GM12878 (cell line): ENCODE data around the gene NFE2L3. TPM values are rescaled to one million over a fixed set of nuclear protein-coding genes. Genes with fewer than 3 reads are reported as not detected.

Experiments
- ATAC-seq: fragments of 200-7000 bp; cut with Tn5 transposase; 3 replicates; pipeline ENCODE4 v1.9.1; 2020; ENCODE audit warnings: mild to moderate bottlenecking, moderate library complexity
- BruUV-seq: library from RNA; stranded (reverse); fragments of 400-500 nt; replicated peaks from 2 replicates; lab custom pipeline; 2021; lab: Mats Ljungman, UMichigan
- CTCF ChIA-PET: fragments of 300-600 bp; sonication (Branson Sonifier 250); formaldehyde crosslinking; extraction: SDS; loops from one replicate; lab custom pipeline; 2021; ENCODE audit warnings: inconsistent platforms; lab: Yijun Ruan, JAX
- POLR2A ChIA-PET: fragments of 350-600 bp; formaldehyde crosslinking; extraction: SDS; loops from one replicate; lab custom pipeline; 2021; ENCODE audit warnings: inconsistent platforms; lab: Charles Lee
- RAD21 ChIA-PET: fragments of 300-600 bp; sonication (Branson Sonifier 250); formaldehyde crosslinking; loops from one replicate; lab custom pipeline; 2023; ENCODE audit warnings: antibody characterized with exemption; ENCODE audit not compliant: unreplicated experiment; lab: Charles Lee
- SMC1A ChIA-PET: fragments of 300-600 bp; sonication (Branson Sonifier 250); formaldehyde crosslinking; loops from one replicate; lab custom pipeline; 2023; ENCODE audit not compliant: unreplicated experiment, uncharacterized antibody; lab: Charles Lee
- DNase-seq: peaks from one replicate; pipeline ENCODE4 v3.0.0-alpha.2; 2011; ENCODE audit warnings: low read depth, low spot score
- FAIRE-seq: peaks from 3 replicates; lab custom pipeline; 2011; peaks lifted over from hg19 to GRCh38; lab: Jason Lieb, UNC
- H2AFZ ChIP-seq: 2 replicates; pipeline ENCODE4 v1.6.0; 2011; ENCODE audit warnings: low read depth, low read length, control low read depth; ENCODE audit not compliant: control insufficient read depth
- H3K27ac ChIP-seq: 2 replicates; pipeline ENCODE4 v1.5.1; 2011; ENCODE audit warnings: control low read depth; ENCODE audit not compliant: control insufficient read depth, insufficient read depth
- H3K27me3 ChIP-seq, 2 experiments: replicated peaks in 1 of 2; 2 replicates each; pipeline versions ENCODE4 v1.6.0 to v1.6.1; 2011; ENCODE audit warnings: low read length in 1 of 2; ENCODE audit not compliant: control insufficient read depth in 2 of 2, insufficient read depth in 2 of 2
- H3K36me3 ChIP-seq, 2 experiments: 2 replicates each; pipeline ENCODE4 v1.5.1; 2011; ENCODE audit warnings: low read length in 1 of 2; ENCODE audit not compliant: control insufficient read depth in 2 of 2, insufficient read depth in 2 of 2
- H3K4me1 ChIP-seq: 2 replicates; pipeline ENCODE4 v1.6.1; 2011; ENCODE audit warnings: mild to moderate bottlenecking, low read length, moderate library complexity, mixed read lengths; ENCODE audit not compliant: control insufficient read depth, insufficient read depth
- H3K4me2 ChIP-seq: 2 replicates; pipeline ENCODE4 v1.6.0; 2011; ENCODE audit warnings: control low read depth; ENCODE audit not compliant: control insufficient read depth, insufficient read depth
- H3K4me3 ChIP-seq: fragments of 200-600 bp; sonication (generic); 2 replicates; pipeline ENCODE4 v1.5.1; 2016
- H3K79me2 ChIP-seq: 2 replicates; pipeline ENCODE4 v1.6.0; 2011; ENCODE audit warnings: low read length; ENCODE audit not compliant: control insufficient read depth, insufficient read depth
- H3K9ac ChIP-seq: 2 replicates; pipeline ENCODE4 v1.8.0; 2011; ENCODE audit warnings: low read length, control low read depth, mixed read lengths; ENCODE audit not compliant: control insufficient read depth, insufficient read depth
- H3K9me3 ChIP-seq: replicated peaks from 3 replicates; pipeline ENCODE4 v1.5.1; 2011; ENCODE audit warnings: mild to moderate bottlenecking, low read length; ENCODE audit not compliant: control insufficient read depth, insufficient read depth
- H4K20me1 ChIP-seq: 2 replicates; pipeline ENCODE4 v1.6.0; 2011; ENCODE audit not compliant: control insufficient read depth, insufficient read depth
- ATF7 ChIP-seq: fragments of 450-650 bp; IDR thresholded peaks from 2 replicates; pipeline ENCODE4 v1.6.1; 2016; ENCODE audit warnings: low read depth, mild to moderate bottlenecking
- BMI1 ChIP-seq: fragments of 450-650 bp; IDR thresholded peaks from 2 replicates; pipeline ENCODE4 v1.6.1; 2016; ENCODE audit warnings: mild to moderate bottlenecking, moderate library complexity, borderline replicate concordance
- CEBPZ ChIP-seq: fragments of 150-350 bp; IDR thresholded peaks from 2 replicates; pipeline ENCODE4 v1.6.1; 2016; ENCODE audit warnings: low read depth, low read length
- DPF2 ChIP-seq: fragments of 450-650 bp; IDR thresholded peaks from 2 replicates; pipeline ENCODE4 v1.6.1; 2017; ENCODE audit warnings: mild to moderate bottlenecking
- KAT2A ChIP-seq: conservative IDR thresholded peaks from 2 replicates; pipeline ENCODE4 v1.6.1; 2011; ENCODE audit warnings: low read depth, low read length; ENCODE audit not compliant: control insufficient read depth
- KDM1A ChIP-seq: fragments of 200-600 bp; sonication (generic); IDR thresholded peaks from 2 replicates; pipeline ENCODE4 v1.6.1; 2016; ENCODE audit warnings: borderline replicate concordance
- MEF2A ChIP-seq: IDR thresholded peaks from 2 replicates; pipeline ENCODE4 v1.6.1; 2011; ENCODE audit warnings: low read depth, mild to moderate bottlenecking, low read length, moderate library complexity; ENCODE audit not compliant: insufficient read depth
- NFXL1 ChIP-seq: fragments of 450-650 bp; IDR thresholded peaks from 2 replicates; pipeline ENCODE4 v1.6.1; 2017; ENCODE audit warnings: antibody characterized with exemption, mild to moderate bottlenecking, borderline replicate concordance
- USF2 ChIP-seq: IDR thresholded peaks from 2 replicates; pipeline ENCODE4 v1.6.1; 2011; ENCODE audit warnings: low read depth, low read length, improper control_type of control experiment, borderline replicate concordance
- ZNF217 ChIP-seq: fragments of 450-650 bp; IDR thresholded peaks from 2 replicates; pipeline ENCODE4 v1.6.1; 2017; ENCODE audit warnings: antibody characterized with exemption, mild to moderate bottlenecking
- ZNF687 ChIP-seq: fragments of 450-650 bp; IDR thresholded peaks from 2 replicates; pipeline ENCODE4 v1.6.1; 2017; ENCODE audit warnings: mild to moderate bottlenecking, moderate library complexity
- WGBS: methylation state at CpG from one replicate; pipeline ENCODE4 v1.1.6; 2016; ENCODE audit warnings: low lambda C conversion rate; ENCODE audit not compliant: insufficient replicate concordance, insufficient coverage; ENCODE audit errors: missing lambda C conversion rate; 5-methylcytosine and 5-hydroxymethylcytosine counted together
- in situ Hi-C: fragments of 300-500 bp; cut with MboI; formaldehyde crosslinking; loops from 9 replicates; pipeline ENCODE4 v1.14.3; 2018; ENCODE audit warnings: mixed read lengths
- intact Hi-C: fragments of 100-400 bp; cut with micrococcal nuclease; formaldehyde crosslinking; loops from one replicate; pipeline ENCODE4 v1.14.2; 2022; ENCODE audit not compliant: unreplicated experiment
- polyA plus RNA-seq, 11 experiments: library from polyadenylated mRNA; depleted of rRNA in 4 of 11; unstranded in 6 of 11; stranded (reverse) in 5 of 11; fragments of >200 nt; fragmentation: Nextera tagmentation in 4 of 11; fragmentation: Illumina TruSeq in 1 of 11; extraction: Ambion mirVana in 4 of 11; extraction: Trizol in 1 of 11; gene quantifications; 1 replicate in 1 of 11; 2 replicates in 10 of 11; pipeline versions ENCODE4 v1.2.1 to v1.2.3, GENCODE V29; 2011 to 2016; ENCODE audit warnings: inconsistent platforms in 2 of 11, missing spikeins in 2 of 11, low read depth in 1 of 11
- total RNA-seq, 4 experiments: library from RNA; depleted of rRNA in 3 of 4; stranded (reverse); fragments of >200 nt in 3 of 4; fragmentation: Illumina TruSeq in 1 of 4; extraction: Trizol in 1 of 4; gene quantifications; 2 replicates each; pipeline versions ENCODE4 v1.2.1 to v1.2.3, GENCODE V29; 2013 to 2021

The NFE2L3 gene
- total and polyA plus RNA-seq, 10 of the 15 experiments (the other 5 are each of a cell fraction or from before 2014, with no cell fraction given): 4.4 to 34.9 (median 13.0) TPM

- Histone ChIP-seq H3K27ac (peak overlapping the region; percentile 88), H2AFZ (peak overlapping the region; percentile 40; the same call in 1 of the 2 replicates), H3K4me1 (peaks cover 43% of the 10 kb centered on the region), H3K79me2 (peaks cover 96% of the 10 kb centered on the region), H3K9ac (peak overlapping the region; percentile 70), H3K27me3 (no peaks in the 10 kb centered on the region), H3K4me2 (peak overlapping the region; percentile 98), H4K20me1 (no peaks in the 10 kb centered on the region; the same call in 1 of the 2 replicates), H3K9me3 (no peaks in the 10 kb centered on the region), H3K4me3 (peak overlapping the region; percentile 55), H3K36me3 (no peaks in the 10 kb centered on the region; a peak in 1 of 4 replicates)
- ChIA-PET SMC1A (interaction anchor here (0.6 to 9.3 kb wide), 20 partner anchors 8 to 511 kb away, joined by 3 to 198 read pairs (median 3); partner anchors contain the start of genes CBX3 and HNRNPA2B1), POLR2A (interaction anchor here (0.7 to 10.1 kb wide), 7 partner anchors 10 to 74 kb away, joined by 3 to 206 read pairs (median 4); partner anchors contain the start of genes CBX3 and HNRNPA2B1), CTCF (interaction anchor here (0.6 to 5.6 kb wide), 17 partner anchors 10 to 1256 kb away, joined by 3 to 104 read pairs (median 4); partner anchors contain the start of genes HNRNPA2B1 and SNX10), RAD21 (interaction anchor here (0.6 to 9.0 kb wide), 12 partner anchors 10 to 264 kb away, joined by 3 to 164 read pairs (median 4); partner anchors contain the start of genes CBX3, HNRNPA2B1 and SNX10)
- no TSS peak for BruUV-seq
- DNase-seq (peak; percentile 84), ATAC-seq (peak; percentile 55), FAIRE-seq (peak; percentile 66)
- intact Hi-C loops: loop anchor here (1.0 to 5.0 kb wide), 3 partner anchors 32 to 262 kb away; no protein-coding TSS in a partner anchor
- WGBS: 5% methylated on average over 20 of the region's 20 CpGs
- in situ Hi-C loops: no loop called here
- TF ChIP-seq ZNF217 (0 out of 2 replicates have a peak, but pooled peaks have one; percentile 36), NFXL1 (no peak), MEF2A (peak; percentile 73), BMI1 (no peak), DPF2 (peak; percentile 61), KAT2A (no peak), USF2 (no peak), CEBPZ (no peak), ATF7 (peak; percentile 49), KDM1A (no peak), ZNF687 (peak; percentile 60; the same call in 1 of the 2 replicates)
Measured at GRCh38 chr7:26156451-26157420, 4.7 kb downstream of the NFE2L3 start.
